ENCODE results near the gene HOXA3. TPM values are rescaled to one million over a fixed set of nuclear protein-coding genes. Genes with fewer than 3 reads are reported as not detected.

HOXA3 gene
- total and polyA plus RNA-seq, 10 of the 15 experiments (the other 5 are each of a cell fraction or from before 2014, with no cell fraction given) = 0.05 TPM; not detected in 9

DNA sequence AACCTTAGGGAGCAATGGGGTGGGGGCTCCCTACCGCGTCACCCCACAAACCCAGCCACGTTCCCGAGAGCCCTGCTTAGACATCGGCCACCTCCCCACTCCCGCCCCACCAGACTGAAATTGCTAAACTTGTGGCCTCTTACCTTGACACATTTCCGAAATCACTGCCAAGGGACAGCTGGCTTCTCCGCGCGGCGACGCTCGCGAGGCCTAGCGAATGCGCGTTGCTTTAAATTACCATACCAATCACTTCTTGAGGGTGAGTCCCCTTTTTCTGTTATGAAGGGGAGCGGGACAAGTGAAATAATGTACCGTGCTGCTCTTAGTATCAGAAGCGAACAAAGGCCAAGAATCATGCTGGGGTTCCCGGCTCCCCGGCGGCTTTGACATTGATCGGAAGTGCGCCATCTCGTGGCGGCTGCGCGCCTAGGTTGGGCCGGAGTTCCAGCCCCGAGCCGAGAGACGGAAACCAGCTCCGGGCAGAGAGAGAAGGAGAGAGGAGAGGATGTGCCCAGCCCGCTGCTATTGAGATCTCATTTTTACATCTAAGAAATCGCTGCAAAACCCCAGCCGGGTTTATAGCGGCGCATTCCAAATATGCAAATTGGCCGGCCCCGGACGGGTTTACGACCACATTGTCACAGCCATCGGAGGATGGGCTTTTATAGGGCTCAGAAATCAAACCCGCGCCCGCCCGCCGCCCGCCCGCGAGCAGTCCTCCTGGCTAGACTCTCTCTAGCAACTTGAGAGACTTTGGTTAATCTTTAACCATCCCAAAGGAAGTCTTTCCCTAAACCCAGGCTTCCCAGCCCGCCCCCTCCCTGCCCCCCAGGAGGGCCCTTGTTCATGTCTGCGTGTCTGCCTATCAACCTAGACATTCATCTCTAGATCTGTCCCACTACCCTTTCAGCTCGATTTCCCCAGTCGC, 27.4 kb upstream of the HOXA3 start:
- CTCF ChIA-PET = interaction anchor here (0.6 to 2.0 kb wide), 10 partner anchors 8 to 1286 kb away, joined by 3 to 5 read pairs (median 3); no protein-coding TSS in a partner anchor
- H3K4me3 ChIP-seq = no peak overlapping the region
- 29% methylated on average over 56 of the region's 56 CpGs for WGBS (ENCODE audit: insufficient coverage, insufficient replicate concordance, low lambda C conversion rate, missing lambda C conversion rate)
- peak; percentile 61 for FAIRE-seq
- no peaks in the 10 kb centered on the region for H3K36me3 ChIP-seq (ENCODE audit: control insufficient read depth in 2 of 2, insufficient read depth in 2 of 2, low read length in 1 of 2)
- H3K27ac ChIP-seq (ENCODE audit: control insufficient read depth, insufficient read depth) = no peak overlapping the region
- DNase-seq (ENCODE audit: low read depth, low spot score) = no peak
- RAD21 ChIA-PET (ENCODE audit: unreplicated experiment) = no interaction called here
- H3K9ac ChIP-seq (ENCODE audit: control insufficient read depth, insufficient read depth, low read length) = no peak overlapping the region
- POLR2A ChIA-PET = no interaction called here
- ATAC-seq = peak; percentile 80
- H2AFZ ChIP-seq (ENCODE audit: control insufficient read depth, low read depth, low read length) = no peak overlapping the region
- no TSS peak for BruUV-seq (replicated peaks)
- peaks cover 14 to 27% of the 10 kb centered on the region in 2 experiments for H3K27me3 ChIP-seq (replicated peaks in 1 of 2; ENCODE audit: control insufficient read depth in 2 of 2, insufficient read depth in 2 of 2, low read length in 1 of 2)
- no peaks in the 10 kb centered on the region; the same call in 2 of the 3 replicates for H3K9me3 ChIP-seq (replicated peaks; ENCODE audit: control insufficient read depth, insufficient read depth, low read length)
- intact Hi-C loops (cut with micrococcal nuclease; ENCODE audit: unreplicated experiment) = no loop called here
- no peaks in the 10 kb centered on the region for H3K4me1 ChIP-seq (ENCODE audit: control insufficient read depth, insufficient read depth, low read length)
- in situ Hi-C loops (cut with MboI) = no loop called here
- peak overlapping the region; percentile 33 for H3K4me2 ChIP-seq (ENCODE audit: control insufficient read depth, insufficient read depth)
- no peaks in the 10 kb centered on the region for H3K79me2 ChIP-seq (ENCODE audit: control insufficient read depth, insufficient read depth, low read length)
- TF ChIP-seq, protein P1, sequence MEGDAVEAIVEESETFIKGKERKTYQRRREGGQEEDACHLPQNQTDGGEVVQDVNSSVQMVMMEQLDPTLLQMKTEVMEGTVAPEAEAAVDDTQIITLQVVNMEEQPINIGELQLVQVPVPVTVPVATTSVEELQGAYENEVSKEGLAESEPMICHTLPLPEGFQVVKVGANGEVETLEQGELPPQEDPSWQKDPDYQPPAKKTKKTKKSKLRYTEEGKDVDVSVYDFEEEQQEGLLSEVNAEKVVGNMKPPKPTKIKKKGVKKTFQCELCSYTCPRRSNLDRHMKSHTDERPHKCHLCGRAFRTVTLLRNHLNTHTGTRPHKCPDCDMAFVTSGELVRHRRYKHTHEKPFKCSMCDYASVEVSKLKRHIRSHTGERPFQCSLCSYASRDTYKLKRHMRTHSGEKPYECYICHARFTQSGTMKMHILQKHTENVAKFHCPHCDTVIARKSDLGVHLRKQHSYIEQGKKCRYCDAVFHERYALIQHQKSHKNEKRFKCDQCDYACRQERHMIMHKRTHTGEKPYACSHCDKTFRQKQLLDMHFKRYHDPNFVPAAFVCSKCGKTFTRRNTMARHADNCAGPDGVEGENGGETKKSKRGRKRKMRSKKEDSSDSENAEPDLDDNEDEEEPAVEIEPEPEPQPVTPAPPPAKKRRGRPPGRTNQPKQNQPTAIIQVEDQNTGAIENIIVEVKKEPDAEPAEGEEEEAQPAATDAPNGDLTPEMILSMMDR (IDR thresholded peaks at IDR 0.05 in 2 of 3, conservative IDR thresholded peaks at IDR 0.05 in 1 of 3; ENCODE audit: control insufficient read depth in 2 of 3, extremely low read depth in 1 of 3, insufficient read depth in 1 of 3, low read depth in 3 of 3, low read length in 3 of 3) = peak; percentile 63 to 72 (median 70)
- TF ChIP-seq POLR2AphosphoS2 (IDR thresholded peaks at IDR 0.05; ENCODE audit: low read depth, low read length) (no peak), SMC3 (IDR thresholded peaks at IDR 0.05; ENCODE audit: borderline replicate concordance, low read length) (peak; percentile 34; the same call in 1 of the 2 replicates)
- TF ChIP-seq, protein P2, sequence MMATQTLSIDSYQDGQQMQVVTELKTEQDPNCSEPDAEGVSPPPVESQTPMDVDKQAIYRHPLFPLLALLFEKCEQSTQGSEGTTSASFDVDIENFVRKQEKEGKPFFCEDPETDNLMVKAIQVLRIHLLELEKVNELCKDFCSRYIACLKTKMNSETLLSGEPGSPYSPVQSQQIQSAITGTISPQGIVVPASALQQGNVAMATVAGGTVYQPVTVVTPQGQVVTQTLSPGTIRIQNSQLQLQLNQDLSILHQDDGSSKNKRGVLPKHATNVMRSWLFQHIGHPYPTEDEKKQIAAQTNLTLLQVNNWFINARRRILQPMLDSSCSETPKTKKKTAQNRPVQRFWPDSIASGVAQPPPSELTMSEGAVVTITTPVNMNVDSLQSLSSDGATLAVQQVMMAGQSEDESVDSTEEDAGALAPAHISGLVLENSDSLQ (IDR thresholded peaks at IDR 0.05) = peak; percentile 28; the same call in 1 of the 2 replicates
- TF ChIP-seq, protein P3, sequence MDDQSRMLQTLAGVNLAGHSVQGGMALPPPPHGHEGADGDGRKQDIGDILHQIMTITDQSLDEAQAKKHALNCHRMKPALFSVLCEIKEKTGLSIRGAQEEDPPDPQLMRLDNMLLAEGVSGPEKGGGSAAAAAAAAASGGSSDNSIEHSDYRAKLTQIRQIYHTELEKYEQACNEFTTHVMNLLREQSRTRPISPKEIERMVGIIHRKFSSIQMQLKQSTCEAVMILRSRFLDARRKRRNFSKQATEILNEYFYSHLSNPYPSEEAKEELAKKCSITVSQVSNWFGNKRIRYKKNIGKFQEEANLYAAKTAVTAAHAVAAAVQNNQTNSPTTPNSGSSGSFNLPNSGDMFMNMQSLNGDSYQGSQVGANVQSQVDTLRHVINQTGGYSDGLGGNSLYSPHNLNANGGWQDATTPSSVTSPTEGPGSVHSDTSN (IDR thresholded peaks at IDR 0.05; ENCODE audit: insufficient replicate concordance, low read depth, low read length) = peak; percentile 12
- TF ChIP-seq, protein P4, sequence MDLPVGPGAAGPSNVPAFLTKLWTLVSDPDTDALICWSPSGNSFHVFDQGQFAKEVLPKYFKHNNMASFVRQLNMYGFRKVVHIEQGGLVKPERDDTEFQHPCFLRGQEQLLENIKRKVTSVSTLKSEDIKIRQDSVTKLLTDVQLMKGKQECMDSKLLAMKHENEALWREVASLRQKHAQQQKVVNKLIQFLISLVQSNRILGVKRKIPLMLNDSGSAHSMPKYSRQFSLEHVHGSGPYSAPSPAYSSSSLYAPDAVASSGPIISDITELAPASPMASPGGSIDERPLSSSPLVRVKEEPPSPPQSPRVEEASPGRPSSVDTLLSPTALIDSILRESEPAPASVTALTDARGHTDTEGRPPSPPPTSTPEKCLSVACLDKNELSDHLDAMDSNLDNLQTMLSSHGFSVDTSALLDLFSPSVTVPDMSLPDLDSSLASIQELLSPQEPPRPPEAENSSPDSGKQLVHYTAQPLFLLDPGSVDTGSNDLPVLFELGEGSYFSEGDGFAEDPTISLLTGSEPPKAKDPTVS (IDR thresholded peaks at IDR 0.05; ENCODE audit: low read depth, low read length) = no peak
- SMC1A ChIA-PET (ENCODE audit: uncharacterized antibody, unreplicated experiment) = interaction anchor here (0.6 to 1.5 kb wide), 3 partner anchors 339 to 1287 kb away, joined by 3 to 5 read pairs (median 4); no protein-coding TSS in a partner anchor
- no peaks in the 10 kb centered on the region for H4K20me1 ChIP-seq (ENCODE audit: control insufficient read depth, insufficient read depth)

Data from GM12878 (cell line).